Spleen (tissue), 11 donors: Measurements from ENCODE around the gene SLC15A5. TPM values are rescaled to one million over a fixed set of nuclear protein-coding genes. Genes with fewer than 3 reads are reported as not detected.
A peak's percentile ranks its signal among the peaks of the same experiment; 100 is the strongest.

Experiments
- DNase-seq: peaks from one replicate; pipeline ENCODE4 v3.0.0-alpha.2; 2020
- H3K27ac ChIP-seq, 8 donors: fragments of 200-600 bp; sonication (generic) in 7 of 8; 1 replicate in 4 of 8; 2 replicates in 4 of 8; pipeline versions ENCODE4 v1.5.0 to v1.8.0; 2016 to 2021; ENCODE audit warnings: inconsistent platforms in 4 of 8, mild to moderate bottlenecking in 4 of 8, moderate library complexity in 1 of 8
- H3K27me3 ChIP-seq, 7 donors: fragments of 200-600 bp; sonication (generic) in 6 of 7; replicated peaks in 1 of 7; 1 replicate in 4 of 7; 2 replicates in 3 of 7; pipeline versions ENCODE4 v1.5.0 to v1.8.0; 2016 to 2021; ENCODE audit warnings: inconsistent platforms in 3 of 7, mild to moderate bottlenecking in 1 of 7
- H3K36me3 ChIP-seq, 6 donors: fragments of 200-600 bp; sonication (generic) in 5 of 6; 1 replicate in 4 of 6; 2 replicates in 2 of 6; pipeline versions ENCODE4 v1.5.0 to v1.8.0; 2016 to 2021; ENCODE audit warnings: inconsistent platforms in 2 of 6
- H3K4me1 ChIP-seq, 6 donors: fragments of 200-600 bp; sonication (generic) in 5 of 6; 1 replicate in 3 of 6; 2 replicates in 3 of 6; pipeline versions ENCODE4 v1.5.0 to v1.8.0; 2016 to 2021; ENCODE audit warnings: inconsistent platforms in 3 of 6
- H3K4me3 ChIP-seq, 8 donors: fragments of 200-600 bp; sonication (generic) in 7 of 8; 1 replicate in 4 of 8; 2 replicates in 4 of 8; pipeline versions ENCODE4 v1.5.0 to v1.8.0; 2016 to 2021; ENCODE audit warnings: inconsistent platforms in 4 of 8, mild to moderate bottlenecking in 4 of 8, moderate library complexity in 2 of 8
- H3K9me3 ChIP-seq, 8 donors: fragments of 200-600 bp; sonication (generic) in 7 of 8; 1 replicate in 4 of 8; 2 replicates in 4 of 8; pipeline versions ENCODE4 v1.5.0 to v1.8.0; 2016 to 2021; ENCODE audit warnings: inconsistent platforms in 4 of 8
- POLR2A ChIP-seq, 3 donors: fragments of 450-650 bp; IDR thresholded peaks; one replicate each; pipeline ENCODE4 v1.5.1; 2017; ENCODE audit warnings: antibody characterized with exemption in 3 of 3, mild to moderate bottlenecking in 1 of 3
- POLR2AphosphoS5 ChIP-seq, 3 donors: sonication (generic); formaldehyde crosslinking; IDR thresholded peaks; one replicate each; pipeline ENCODE4 v1.5.1; 2017; ENCODE audit warnings: antibody characterized with exemption in 3 of 3
- WGBS, 5 donors: extraction: QIAGEN DNeasy Blood & Tissue Kit in 3 of 5; methylation state at CpG; one replicate each; pipeline versions ENCODE4 v1.1.5 to v1.1.7; 2013 to 2018; 5-methylcytosine and 5-hydroxymethylcytosine counted together
- intact Hi-C: fragments of 100-400 bp; cut with DNase I; formaldehyde crosslinking; loops from one replicate; pipeline ENCODE4 v1.15.0; 2023; ENCODE audit warnings: low total_unique reads
- polyA plus RNA-seq, 3 donors: library from polyadenylated mRNA; stranded (reverse); fragments of 200-250 nt; gene quantifications; one replicate each; pipeline ENCODE4 v1.2.1, GENCODE V29; 2013
- total RNA-seq, 7 donors: library from RNA; depleted of rRNA in 3 of 7; stranded (reverse); fragments of >200 nt in 3 of 7; fragmentation: NEBNext Ultra II Directional in 4 of 7; extraction: Animal tissue kit (Norgen Biotek cat#: 25700) in 4 of 7; gene quantifications; one replicate each; pipeline versions ENCODE4 v1.1.0 to v1.2.1, GENCODE V29; 2016 to 2021
- TF ChIP-seq, protein P1 (sequence below), 11 experiments: fragments of 200-600 bp in 7 of 11; fragments of 450-650 bp in 4 of 11; sonication (generic) in 4 of 11; IDR thresholded peaks in 8 of 11; conservative IDR thresholded peaks in 3 of 11; 1 replicate in 7 of 11; 2 replicates in 4 of 11; pipeline versions ENCODE4 v1.4.0 to v1.8.0; 2016 to 2021; ENCODE audit warnings: antibody characterized with exemption in 11 of 11, inconsistent platforms in 4 of 11, mild to moderate bottlenecking in 1 of 11
- donor health status: healthy with polysubstance abuse.
- donor health status: DM: no; HTN: no; CAD: no; lungs with moderate emphysema.
- donor health status: DM: no; HTN: no; CAD: no.
- donor health status: Bipolar disorder and iron deficiency.
- donor health status: healthy.
- donor health status: DM: no; HTN: no; CAD: no.
- donor health status: DM: yes; HTN: yes; CAD: no.

Gene SLC15A5
- total and polyA plus RNA-seq, 10 donors = not detected

DNA sequence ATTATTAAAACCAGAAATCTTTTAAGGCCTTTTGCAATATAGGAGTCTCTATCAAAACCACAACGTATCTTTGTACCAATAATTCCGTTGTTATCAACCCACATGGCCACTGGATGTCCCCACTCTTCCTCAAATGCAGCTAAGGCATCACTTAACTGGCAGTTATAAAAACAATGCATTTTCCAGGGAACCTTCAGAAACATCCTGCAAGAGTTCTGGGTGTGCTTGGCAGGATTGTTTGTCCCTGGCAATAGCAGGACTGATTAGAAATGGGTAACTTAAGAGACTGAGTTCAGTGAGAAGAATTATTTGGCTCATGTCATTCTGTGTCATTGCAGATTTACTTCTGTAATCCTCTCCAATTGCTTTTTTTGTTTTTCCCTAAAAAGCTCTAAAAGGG lies 112.0 kb downstream of the SLC15A5 start:
- TF ChIP-seq, protein P1, sequence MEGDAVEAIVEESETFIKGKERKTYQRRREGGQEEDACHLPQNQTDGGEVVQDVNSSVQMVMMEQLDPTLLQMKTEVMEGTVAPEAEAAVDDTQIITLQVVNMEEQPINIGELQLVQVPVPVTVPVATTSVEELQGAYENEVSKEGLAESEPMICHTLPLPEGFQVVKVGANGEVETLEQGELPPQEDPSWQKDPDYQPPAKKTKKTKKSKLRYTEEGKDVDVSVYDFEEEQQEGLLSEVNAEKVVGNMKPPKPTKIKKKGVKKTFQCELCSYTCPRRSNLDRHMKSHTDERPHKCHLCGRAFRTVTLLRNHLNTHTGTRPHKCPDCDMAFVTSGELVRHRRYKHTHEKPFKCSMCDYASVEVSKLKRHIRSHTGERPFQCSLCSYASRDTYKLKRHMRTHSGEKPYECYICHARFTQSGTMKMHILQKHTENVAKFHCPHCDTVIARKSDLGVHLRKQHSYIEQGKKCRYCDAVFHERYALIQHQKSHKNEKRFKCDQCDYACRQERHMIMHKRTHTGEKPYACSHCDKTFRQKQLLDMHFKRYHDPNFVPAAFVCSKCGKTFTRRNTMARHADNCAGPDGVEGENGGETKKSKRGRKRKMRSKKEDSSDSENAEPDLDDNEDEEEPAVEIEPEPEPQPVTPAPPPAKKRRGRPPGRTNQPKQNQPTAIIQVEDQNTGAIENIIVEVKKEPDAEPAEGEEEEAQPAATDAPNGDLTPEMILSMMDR (IDR thresholded peaks at IDR 0.05 in 8 of 11, conservative IDR thresholded peaks at IDR 0.05 in 3 of 11) = peak in 1 of 11 experiments; percentile 46
- no peak for TF ChIP-seq POLR2AphosphoS5 (IDR thresholded peaks at IDR 0.05)
- intact Hi-C loops = loop anchor here (10.0 kb wide), 1 partner anchor 199 kb away; no protein-coding TSS in a partner anchor
- no peaks in the 10 kb centered on the region for H3K36me3 ChIP-seq
- H3K4me3 ChIP-seq = no peak overlapping the region
- 0 to 4% (median 2%) methylated on average over 2 of the region's 2 CpGs for WGBS, 5 donors
- no peaks in the 10 kb centered on the region for H3K9me3 ChIP-seq
- no peak for DNase-seq
- no peaks in the 10 kb centered on the region for H3K4me1 ChIP-seq
- no peak overlapping the region for H3K27ac ChIP-seq
- no peaks in the 10 kb centered on the region for H3K27me3 ChIP-seq

DNA sequence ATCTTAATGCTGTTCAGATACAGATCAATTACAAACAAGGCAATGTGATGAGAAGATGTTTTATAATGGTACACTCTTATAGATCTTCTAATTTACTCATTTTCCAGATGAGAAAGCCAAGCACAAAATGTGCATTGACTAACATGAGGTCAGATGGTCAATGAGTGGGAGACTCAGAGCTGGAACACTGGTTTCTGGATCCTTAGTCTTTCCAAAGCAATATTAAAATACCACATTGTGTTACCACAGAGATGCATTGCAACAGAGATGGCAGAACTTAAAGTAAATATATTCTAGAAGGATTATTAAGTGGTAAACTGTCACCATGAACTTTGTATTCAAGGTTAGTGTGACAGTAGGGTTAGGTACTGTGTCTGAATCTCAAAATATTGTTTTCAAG lies 113.6 kb downstream of the SLC15A5 start:
- H3K36me3 ChIP-seq = no peaks in the 10 kb centered on the region
- H3K4me1 ChIP-seq = no peaks in the 10 kb centered on the region
- no peaks in the 10 kb centered on the region for H3K9me3 ChIP-seq
- TF ChIP-seq POLR2A (IDR thresholded peaks at IDR 0.05) (no peak), POLR2AphosphoS5 (IDR thresholded peaks at IDR 0.05) (no peak)
- TF ChIP-seq, protein P1 (IDR thresholded peaks at IDR 0.05 in 8 of 11, conservative IDR thresholded peaks at IDR 0.05 in 3 of 11) = no peak
- no peak overlapping the region for H3K27ac ChIP-seq
- no peak overlapping the region for H3K4me3 ChIP-seq
- intact Hi-C loops = loop anchor here (10.0 kb wide), 1 partner anchor 201 kb away; no protein-coding TSS in a partner anchor
- H3K27me3 ChIP-seq = no peaks in the 10 kb centered on the region
- DNase-seq = no peak

DNA sequence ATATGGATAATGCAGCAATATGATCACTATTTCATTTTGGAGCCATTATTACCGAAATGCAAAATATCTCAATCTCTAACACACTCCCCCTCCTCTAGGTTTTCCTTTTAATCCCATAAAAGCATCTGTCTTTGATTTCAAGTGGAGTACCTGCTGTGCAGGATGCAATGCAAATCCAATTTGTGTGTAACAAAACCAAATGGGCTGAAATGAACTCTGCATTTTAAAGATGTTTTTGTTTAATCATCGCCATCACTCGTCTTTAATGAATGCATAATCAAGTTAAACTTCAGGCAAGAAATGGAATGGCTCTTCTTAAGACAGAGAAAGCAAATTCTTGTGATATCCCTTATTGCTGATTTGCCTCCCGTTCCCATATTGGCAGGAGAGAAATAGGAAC lies 114.3 kb downstream of the SLC15A5 start:
- intact Hi-C loops = loop anchor here (10.0 kb wide), 1 partner anchor 202 kb away; no protein-coding TSS in a partner anchor
- Histone ChIP-seq H3K4me3 (no peak overlapping the region), H3K27me3 (no peaks in the 10 kb centered on the region), H3K27ac (no peak overlapping the region), H3K4me1 (no peaks in the 10 kb centered on the region), H3K9me3 (no peaks in the 10 kb centered on the region), H3K36me3 (no peaks in the 10 kb centered on the region)
- TF ChIP-seq POLR2AphosphoS5 (IDR thresholded peaks at IDR 0.05) (no peak), POLR2A (IDR thresholded peaks at IDR 0.05) (no peak)
- TF ChIP-seq, protein P1 (IDR thresholded peaks at IDR 0.05 in 8 of 11, conservative IDR thresholded peaks at IDR 0.05 in 3 of 11) = no peak
- DNase-seq = no peak
- WGBS, 5 donors = 45 to 63% (median 59%) methylated on average over 4 of the region's 4 CpGs

DNA sequence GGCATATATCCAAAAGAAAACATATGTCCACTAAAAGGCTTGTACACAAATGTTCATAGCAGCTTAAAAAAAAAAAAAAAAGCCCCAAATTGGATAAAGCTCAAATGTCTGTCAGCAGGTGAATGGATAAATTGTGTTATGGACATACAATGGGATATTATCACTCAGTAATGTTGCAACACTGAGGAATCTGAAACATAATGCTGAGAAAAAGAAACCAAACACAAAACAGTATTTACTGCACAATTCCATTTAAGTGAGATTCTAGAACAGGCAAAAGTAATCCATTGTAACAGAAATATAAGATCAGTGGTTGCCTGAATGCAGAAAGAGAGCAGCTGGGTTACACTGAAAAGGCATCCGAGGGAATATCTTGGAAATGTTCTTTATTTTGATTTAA lies 117.9 kb downstream of the SLC15A5 start:
- intact Hi-C loops = no loop called here
- DNase-seq = no peak

More for the DNA sequence above, 117.9 kb downstream of the SLC15A5 start:
- no peaks in the 10 kb centered on the region for H3K27me3 ChIP-seq
- no peaks in the 10 kb centered on the region for H3K36me3 ChIP-seq
- no peak overlapping the region for H3K4me3 ChIP-seq
- H3K27ac ChIP-seq = no peak overlapping the region
- 80 to 95% (median 82%) methylated on average over 1 of the region's 1 CpG for WGBS, 5 donors
- no peaks in the 10 kb centered on the region for H3K9me3 ChIP-seq
- TF ChIP-seq POLR2A (IDR thresholded peaks at IDR 0.05) = no peak
- TF ChIP-seq, protein P1 (IDR thresholded peaks at IDR 0.05 in 8 of 11, conservative IDR thresholded peaks at IDR 0.05 in 3 of 11) = no peak
- TF ChIP-seq POLR2AphosphoS5 (IDR thresholded peaks at IDR 0.05) = no peak
- no peaks in the 10 kb centered on the region for H3K4me1 ChIP-seq
